Suprapubic skin (tissue), 4 donors: Measurements from ENCODE around the gene SWAP70.

Experiments used
- EP300 ChIP-seq: sonication (generic); formaldehyde crosslinking; IDR thresholded peaks from one replicate; pipeline ENCODE4 v1.6.1; 2017; ENCODE audit warnings: antibody characterized with exemption
- POLR2A ChIP-seq, 2 donors: fragments of 450-650 bp; IDR thresholded peaks; one replicate each; pipeline ENCODE4 v1.6.1; 2017; ENCODE audit warnings: antibody characterized with exemption in 2 of 2, mild to moderate bottlenecking in 2 of 2, moderate library complexity in 2 of 2
- POLR2AphosphoS5 ChIP-seq, 3 donors: sonication (generic); formaldehyde crosslinking; IDR thresholded peaks; one replicate each; pipeline ENCODE4 v1.6.1; 2017; ENCODE audit warnings: antibody characterized with exemption in 3 of 3
- TF ChIP-seq, protein P1 (sequence below), 2 donors: fragments of 200-600 bp in 1 of 2; fragments of 450-650 bp in 1 of 2; sonication (generic) in 1 of 2; IDR thresholded peaks; one replicate each; pipeline ENCODE4 v1.5.1; 2016 to 2019; ENCODE audit warnings: antibody characterized with exemption in 2 of 2, mild to moderate bottlenecking in 1 of 2, moderate library complexity in 1 of 2

- TF ChIP-seq, protein P1, sequence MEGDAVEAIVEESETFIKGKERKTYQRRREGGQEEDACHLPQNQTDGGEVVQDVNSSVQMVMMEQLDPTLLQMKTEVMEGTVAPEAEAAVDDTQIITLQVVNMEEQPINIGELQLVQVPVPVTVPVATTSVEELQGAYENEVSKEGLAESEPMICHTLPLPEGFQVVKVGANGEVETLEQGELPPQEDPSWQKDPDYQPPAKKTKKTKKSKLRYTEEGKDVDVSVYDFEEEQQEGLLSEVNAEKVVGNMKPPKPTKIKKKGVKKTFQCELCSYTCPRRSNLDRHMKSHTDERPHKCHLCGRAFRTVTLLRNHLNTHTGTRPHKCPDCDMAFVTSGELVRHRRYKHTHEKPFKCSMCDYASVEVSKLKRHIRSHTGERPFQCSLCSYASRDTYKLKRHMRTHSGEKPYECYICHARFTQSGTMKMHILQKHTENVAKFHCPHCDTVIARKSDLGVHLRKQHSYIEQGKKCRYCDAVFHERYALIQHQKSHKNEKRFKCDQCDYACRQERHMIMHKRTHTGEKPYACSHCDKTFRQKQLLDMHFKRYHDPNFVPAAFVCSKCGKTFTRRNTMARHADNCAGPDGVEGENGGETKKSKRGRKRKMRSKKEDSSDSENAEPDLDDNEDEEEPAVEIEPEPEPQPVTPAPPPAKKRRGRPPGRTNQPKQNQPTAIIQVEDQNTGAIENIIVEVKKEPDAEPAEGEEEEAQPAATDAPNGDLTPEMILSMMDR (IDR thresholded peaks at IDR 0.05): no peak
- TF ChIP-seq POLR2A (IDR thresholded peaks at IDR 0.05) (no peak), POLR2AphosphoS5 (IDR thresholded peaks at IDR 0.05) (no peak), EP300 (no peak)
These were observed 98.7 kb downstream of the SWAP70 start for GRCh38 chr11:9762531-9762930.
